Mesendoderm (in vitro differentiated cells): ENCODE measurements around the gene PMFBP1.

Source experiments
- DNase-seq: peaks from one replicate; pipeline ENCODE4 v3.0.0; 2013
- H2AK5ac ChIP-seq: 2 replicates; pipeline ENCODE4 v1.6.1; 2013; ENCODE audit warnings: low read length, inconsistent platforms
- H2BK120ac ChIP-seq: 2 replicates; pipeline ENCODE4 v1.6.1; 2013; ENCODE audit warnings: low read depth, mild to moderate bottlenecking, low read length, moderate library complexity, mixed read lengths
- H2BK15ac ChIP-seq: replicated peaks from 2 replicates; pipeline ENCODE4 v1.6.1; 2013; ENCODE audit warnings: low read depth, mild to moderate bottlenecking, moderate library complexity
- H2BK5ac ChIP-seq: 2 replicates; pipeline ENCODE4 v1.6.1; 2013; ENCODE audit warnings: low read length, inconsistent platforms
- H3K18ac ChIP-seq: 2 replicates; pipeline ENCODE4 v1.6.1; 2013; ENCODE audit warnings: mild to moderate bottlenecking, low read length, mixed read lengths
- H3K23ac ChIP-seq: one replicate; pipeline ENCODE4 v1.6.1; 2013; ENCODE audit warnings: low read length
- H3K27ac ChIP-seq: 2 replicates; pipeline ENCODE4 v1.5.1; 2013; ENCODE audit warnings: low read depth, mild to moderate bottlenecking, inconsistent platforms, low read length, moderate library complexity
- H3K27me3 ChIP-seq: 2 replicates; pipeline ENCODE4 v1.6.1; 2013; ENCODE audit warnings: low read length, control low read depth, mild to moderate bottlenecking, inconsistent platforms; ENCODE audit not compliant: insufficient read depth, poor library complexity
- H3K36me3 ChIP-seq: 2 replicates; pipeline ENCODE4 v1.6.1; 2013; ENCODE audit warnings: low read length, inconsistent platforms; ENCODE audit not compliant: control insufficient read depth, insufficient read depth
- H3K4ac ChIP-seq: one replicate; pipeline ENCODE4 v1.6.1; 2013; ENCODE audit warnings: low read depth, mild to moderate bottlenecking, low read length, moderate library complexity
- H3K4me1 ChIP-seq: 2 replicates; pipeline ENCODE4 v1.6.1; 2013; ENCODE audit warnings: low read depth, low read length, inconsistent platforms; ENCODE audit not compliant: control insufficient read depth
- H3K4me2 ChIP-seq: 2 replicates; pipeline ENCODE4 v1.6.1; 2013; ENCODE audit warnings: low read length
- H3K4me3 ChIP-seq: 2 replicates; pipeline ENCODE4 v1.5.1; 2013; ENCODE audit warnings: mild to moderate bottlenecking, low read length
- H3K56ac ChIP-seq: one replicate; pipeline ENCODE4 v1.6.1; 2013; ENCODE audit warnings: low read length
- H3K79me1 ChIP-seq: 2 replicates; pipeline ENCODE4 v1.6.1; 2013; ENCODE audit warnings: low read length, inconsistent platforms
- H3K79me2 ChIP-seq: 2 replicates; pipeline ENCODE4 v1.6.1; 2013; ENCODE audit warnings: mild to moderate bottlenecking, low read length; ENCODE audit not compliant: control insufficient read depth, insufficient read depth
- H3K9ac ChIP-seq: 2 replicates; pipeline ENCODE4 v1.6.1; 2013; ENCODE audit warnings: low read length, inconsistent platforms
- H4K5ac ChIP-seq: one replicate; pipeline ENCODE4 v1.6.1; 2013; ENCODE audit warnings: low read length
- H4K8ac ChIP-seq: one replicate; pipeline ENCODE4 v1.6.1; 2013; ENCODE audit warnings: low read depth, mild to moderate bottlenecking, control low read depth, low read length, moderate library complexity
- WGBS: extraction: QIAGEN DNeasy Blood & Tissue Kit; methylation state at CpG from one replicate; pipeline ENCODE4 v1.1.7; 2013; ENCODE audit warnings: low lambda C conversion rate, missing lambda C conversion rate; ENCODE audit not compliant: insufficient coverage; ENCODE audit errors: extremely low coverage; 5-methylcytosine and 5-hydroxymethylcytosine counted together

Gene PMFBP1

GRCh38 chr16:72195609-72196008, 23.7 kb upstream of the PMFBP1 start:
- no peak overlapping the region for H3K27ac ChIP-seq
- DNase-seq = peak; percentile 47

GRCh38 chr16:72191551-72191950, 19.6 kb upstream of the PMFBP1 start:
- no peak overlapping the region for H2BK15ac ChIP-seq
- H3K9ac ChIP-seq = no peak overlapping the region
- no peak overlapping the region for H4K8ac ChIP-seq
- no peak overlapping the region for H2BK120ac ChIP-seq
- no CpG with 5 or more reads among the region's 3 CpGs for whole genome bisulfite sequencing
- H3K79me2 ChIP-seq = no peaks in the 10 kb centered on the region
- H3K27me3 ChIP-seq = no peaks in the 10 kb centered on the region
- no peaks in the 10 kb centered on the region for H3K4me1 ChIP-seq
- no peak overlapping the region for H3K4me2 ChIP-seq
- no peaks in the 10 kb centered on the region for H3K79me1 ChIP-seq
- H3K4me3 ChIP-seq = no peak overlapping the region
- no peak overlapping the region for H3K4ac ChIP-seq
- no peaks in the 10 kb centered on the region for H3K36me3 ChIP-seq
- H3K23ac ChIP-seq = no peak overlapping the region
- no peak overlapping the region for H3K18ac ChIP-seq
- no peak for DNase-seq
- no peak overlapping the region for H2BK5ac ChIP-seq
- no peak overlapping the region for H2AK5ac ChIP-seq
- no peak overlapping the region for H3K27ac ChIP-seq
- H3K56ac ChIP-seq = no peak overlapping the region
- no peak overlapping the region for H4K5ac ChIP-seq

More at GRCh38 chr16:72195609-72196008, 23.7 kb upstream of the PMFBP1 start:
- Histone ChIP-seq H3K4me3 (no peak overlapping the region), H3K4me2 (no peak overlapping the region), H3K36me3 (no peaks in the 10 kb centered on the region), H3K79me2 (no peaks in the 10 kb centered on the region), H3K56ac (no peak overlapping the region), H2BK120ac (no peak overlapping the region), H3K27me3 (no peaks in the 10 kb centered on the region), H3K9ac (no peak overlapping the region), H2BK5ac (no peak overlapping the region), H3K18ac (no peak overlapping the region), H3K79me1 (no peaks in the 10 kb centered on the region), H3K4me1 (no peaks in the 10 kb centered on the region), H3K4ac (no peak overlapping the region), H2BK15ac (no peak overlapping the region), H3K23ac (no peak overlapping the region), H4K8ac (no peak overlapping the region), H2AK5ac (no peak overlapping the region), H4K5ac (no peak overlapping the region)
- WGBS = no CpG with 5 or more reads among the region's 4 CpGs

GRCh38 chr16:72189865-72190371, 18.0 kb upstream of the PMFBP1 start:
- no peak overlapping the region for H2BK15ac ChIP-seq
- H3K4ac ChIP-seq = no peak overlapping the region
- H3K4me2 ChIP-seq = no peak overlapping the region
- no peaks in the 10 kb centered on the region for H3K4me1 ChIP-seq
- H3K27me3 ChIP-seq = no peaks in the 10 kb centered on the region
- H2BK120ac ChIP-seq = no peak overlapping the region
- H4K5ac ChIP-seq = no peak overlapping the region
- DNase-seq = peak; percentile 18
- H3K18ac ChIP-seq = no peak overlapping the region
- H4K8ac ChIP-seq = no peak overlapping the region
- H2BK5ac ChIP-seq = no peak overlapping the region
- no peak overlapping the region for H3K56ac ChIP-seq
- H2AK5ac ChIP-seq = no peak overlapping the region
- no peaks in the 10 kb centered on the region for H3K36me3 ChIP-seq
- H3K23ac ChIP-seq = no peak overlapping the region
- no peak overlapping the region for H3K27ac ChIP-seq
- H3K9ac ChIP-seq = no peak overlapping the region
- H3K79me1 ChIP-seq = no peaks in the 10 kb centered on the region
- H3K4me3 ChIP-seq = no peak overlapping the region
- no peaks in the 10 kb centered on the region for H3K79me2 ChIP-seq
- WGBS = no CpG with 5 or more reads among the region's 6 CpGs

- Histone ChIP-seq H3K4me3 (no peak overlapping the region), H3K4me1 (no peaks in the 10 kb centered on the region), H3K4ac (no peak overlapping the region), H3K9ac (no peak overlapping the region), H3K27ac (no peak overlapping the region), H4K8ac (no peak overlapping the region), H2BK120ac (no peak overlapping the region), H2AK5ac (no peak overlapping the region), H2BK5ac (no peak overlapping the region), H3K23ac (no peak overlapping the region), H3K4me2 (no peak overlapping the region), H3K79me2 (no peaks in the 10 kb centered on the region), H4K5ac (no peak overlapping the region), H3K18ac (no peak overlapping the region), H2BK15ac (no peak overlapping the region), H3K27me3 (no peaks in the 10 kb centered on the region), H3K36me3 (no peaks in the 10 kb centered on the region), H3K56ac (no peak overlapping the region), H3K79me1 (no peaks in the 10 kb centered on the region)
- no peak for DNase-seq
- no CpG with 5 or more reads among the region's 4 CpGs for WGBS
Observed at GRCh38 chr16:72188541-72188940, 16.6 kb upstream of the PMFBP1 start.

- Histone ChIP-seq H3K27me3 (no peaks in the 10 kb centered on the region), H3K18ac (no peak overlapping the region), H2BK15ac (no peak overlapping the region), H3K9ac (no peak overlapping the region), H2BK120ac (no peak overlapping the region), H3K4me3 (no peak overlapping the region), H3K4me2 (no peak overlapping the region), H3K4me1 (no peaks in the 10 kb centered on the region), H2AK5ac (no peak overlapping the region), H3K23ac (no peak overlapping the region), H3K36me3 (no peaks in the 10 kb centered on the region), H3K56ac (no peak overlapping the region), H2BK5ac (no peak overlapping the region), H3K79me1 (no peaks in the 10 kb centered on the region), H3K79me2 (no peaks in the 10 kb centered on the region), H3K27ac (no peak overlapping the region), H4K8ac (no peak overlapping the region), H3K4ac (no peak overlapping the region), H4K5ac (no peak overlapping the region)
- no peak for DNase-seq
- WGBS = no CpG with 5 or more reads among the region's 6 CpGs
Observed at GRCh38 chr16:72187551-72187950, 15.6 kb upstream of the PMFBP1 start.

- H3K79me1 ChIP-seq = no peaks in the 10 kb centered on the region
- no peak overlapping the region for H3K9ac ChIP-seq
- no peak overlapping the region for H3K23ac ChIP-seq
- no peaks in the 10 kb centered on the region for H3K79me2 ChIP-seq
- H3K36me3 ChIP-seq = no peaks in the 10 kb centered on the region
- no peak overlapping the region for H2BK120ac ChIP-seq
- H4K5ac ChIP-seq = no peak overlapping the region
- no peak overlapping the region for H3K4ac ChIP-seq
- H2BK15ac ChIP-seq = no peak overlapping the region
- no peak overlapping the region for H3K4me3 ChIP-seq
- DNase-seq = no peak
- no peak overlapping the region for H4K8ac ChIP-seq
- H3K27ac ChIP-seq = no peak overlapping the region
- H3K56ac ChIP-seq = no peak overlapping the region
- H3K4me2 ChIP-seq = no peak overlapping the region
- no peak overlapping the region for H2BK5ac ChIP-seq
- H3K4me1 ChIP-seq = no peaks in the 10 kb centered on the region
- no peak overlapping the region for H2AK5ac ChIP-seq
- no peaks in the 10 kb centered on the region for H3K27me3 ChIP-seq
- no peak overlapping the region for H3K18ac ChIP-seq
Observed at GRCh38 chr16:72182976-72183375, 11.0 kb upstream of the PMFBP1 start.
